GM18498 (cell line): Measurements from ENCODE around the gene PPIE.
"Not testable (repeated sequence)": the region's sequence is repeated elsewhere in the genome, so short reads cannot be mapped to it uniquely, and the experiment has no call there.

Source experiments
- ATAC-seq: cut with Tn5 transposase; IDR thresholded peaks from one replicate; pipeline ENCODE4 v1.9.1; 2021; ENCODE audit warnings: mild to moderate bottlenecking, moderate library complexity; ENCODE audit not compliant: unreplicated experiment

Gene PPIE

DNA sequence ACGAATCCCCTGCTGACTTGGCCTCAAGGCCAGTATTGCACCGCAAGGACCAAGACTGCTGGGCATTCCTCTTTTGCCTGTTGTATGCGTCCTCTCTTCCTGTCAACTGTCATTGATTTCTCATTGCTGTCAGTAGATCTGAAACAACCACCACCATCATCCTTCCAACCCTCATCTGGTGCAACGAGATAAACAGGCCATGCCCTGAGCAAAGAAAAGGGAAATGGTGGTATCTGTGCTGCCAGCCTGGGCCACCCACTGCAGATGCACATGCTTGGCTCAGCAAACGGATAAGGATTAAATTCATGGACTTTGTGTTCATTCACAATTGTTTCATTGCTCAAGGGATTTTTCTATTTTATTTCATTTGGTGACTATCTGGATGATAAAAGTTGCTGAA, 18.8 kb downstream of the PPIE start:
- no peak for ATAC-seq

DNA sequence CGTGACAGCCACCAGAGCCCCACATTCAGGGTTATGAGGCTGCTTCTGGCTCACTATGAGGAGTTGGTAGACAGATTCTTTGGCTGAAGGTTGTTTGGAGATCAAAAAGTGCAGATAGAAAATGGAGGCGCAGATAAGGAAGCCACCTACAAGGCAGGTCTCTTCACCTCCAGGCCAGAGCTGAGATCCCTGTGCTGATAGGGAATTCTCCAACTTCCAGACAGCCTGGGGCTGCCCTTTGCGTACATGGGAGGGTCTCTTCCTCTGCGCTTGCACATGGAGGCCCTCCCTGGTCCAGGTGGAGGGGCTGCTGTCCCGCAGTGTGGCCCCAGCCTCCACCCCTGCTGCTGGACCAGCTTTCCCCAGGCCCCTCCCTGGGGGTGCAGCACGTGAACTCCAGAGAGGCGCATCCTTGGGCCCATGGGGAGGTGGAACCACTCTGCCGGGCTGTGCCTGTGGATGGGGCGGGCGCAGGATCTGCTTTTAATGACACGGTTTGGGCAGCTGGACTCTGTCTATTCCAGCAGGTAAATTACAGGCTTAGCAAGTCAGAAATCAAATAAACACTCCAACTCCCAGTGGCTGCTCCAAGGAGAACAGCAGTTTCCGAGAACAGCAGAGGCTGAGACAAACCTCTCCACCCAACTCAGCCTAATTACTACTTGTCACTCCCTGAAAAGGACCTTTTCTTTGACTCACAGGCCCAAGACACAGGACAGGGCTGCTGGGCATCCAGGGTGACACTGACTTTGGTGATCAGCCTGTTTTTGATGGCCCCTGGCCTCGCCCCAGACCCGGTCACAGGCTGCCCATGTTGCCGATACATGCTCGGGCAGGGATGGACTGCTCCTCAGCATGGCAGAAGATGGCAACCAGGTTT, 20.1 kb downstream of the PPIE start:
- no peak for ATAC-seq

DNA sequence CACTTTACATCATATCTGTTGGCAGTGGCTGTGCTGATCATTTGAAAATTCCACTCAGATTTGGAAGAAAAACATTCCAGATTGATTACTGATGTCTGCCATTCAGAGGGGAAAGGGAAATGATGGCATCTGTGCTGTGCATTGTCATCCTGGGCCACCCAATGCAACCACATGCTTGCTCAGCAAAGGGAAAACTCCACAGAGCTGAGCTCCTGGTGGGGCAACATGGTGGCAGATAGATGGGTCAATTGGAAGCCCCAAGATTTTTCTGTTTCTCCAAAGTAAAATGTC, 20.7 kb downstream of the PPIE start:
- ATAC-seq, result no peak

DNA sequence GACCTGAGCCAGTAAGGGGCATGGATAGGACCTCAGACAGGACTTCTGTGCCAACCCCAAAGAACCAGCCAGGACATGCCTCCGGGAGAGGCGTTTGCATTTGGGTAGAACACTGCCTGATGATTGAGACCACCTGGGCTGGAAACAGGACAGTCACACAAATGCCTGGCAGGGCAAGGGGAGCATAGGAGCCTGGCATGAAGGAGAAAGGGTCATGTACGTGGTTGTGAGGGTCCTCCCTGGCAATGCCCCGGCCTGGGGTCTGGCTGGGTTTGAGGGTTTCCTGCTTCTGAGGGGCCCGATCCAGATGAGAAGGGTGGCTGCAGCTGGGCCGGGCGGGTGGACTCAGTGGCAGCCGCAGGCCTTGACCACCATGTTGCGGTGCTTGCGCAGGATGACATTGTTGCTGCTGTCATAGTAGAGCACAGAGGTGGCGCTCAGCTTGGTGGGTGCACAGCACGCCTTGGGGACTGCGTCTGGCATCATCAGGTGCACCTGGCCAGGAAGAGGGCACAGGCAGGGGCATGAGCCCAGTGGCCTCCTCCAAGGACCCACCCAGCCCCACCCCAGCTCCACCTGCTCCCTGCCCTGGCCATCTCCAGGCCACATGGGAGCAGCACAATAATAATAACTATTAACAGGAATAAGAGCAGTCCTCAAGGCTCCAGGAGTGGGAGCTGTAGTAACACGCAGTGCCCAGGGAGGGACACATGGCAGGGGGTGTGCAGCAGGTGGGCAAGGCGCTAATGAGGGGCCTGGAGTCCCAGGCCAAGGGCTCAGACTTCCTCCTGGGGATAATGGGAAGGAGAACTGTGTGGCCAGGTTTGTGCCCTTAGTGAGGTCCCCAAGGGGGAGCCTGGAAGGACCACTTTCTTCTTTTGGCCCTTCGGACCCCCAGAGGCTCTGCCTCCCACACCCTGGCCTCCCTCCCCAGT, 21.7 kb downstream of the PPIE start:
- ATAC-seq, result no peak

DNA sequence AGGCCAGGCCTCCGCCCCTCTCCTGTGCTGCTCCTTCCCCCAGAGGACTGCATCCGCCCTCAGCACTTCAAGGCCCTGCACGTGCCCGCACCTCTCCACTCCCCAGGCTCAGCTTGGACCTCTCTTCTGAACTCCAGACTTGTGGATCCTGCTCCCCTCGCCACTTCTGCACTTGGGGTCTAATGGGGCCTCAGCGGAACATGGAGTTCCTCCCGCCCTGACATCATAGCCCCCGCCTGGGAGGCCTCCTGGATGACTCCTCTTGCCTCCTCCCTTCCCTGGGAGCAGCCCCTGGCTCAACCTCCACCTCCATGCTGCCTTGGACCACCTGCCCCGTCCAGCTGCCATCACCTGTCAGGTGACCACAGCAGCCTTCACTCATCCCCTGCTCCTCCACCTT, 22.3 kb downstream of the PPIE start:
- ATAC-seq, result no peak

DNA sequence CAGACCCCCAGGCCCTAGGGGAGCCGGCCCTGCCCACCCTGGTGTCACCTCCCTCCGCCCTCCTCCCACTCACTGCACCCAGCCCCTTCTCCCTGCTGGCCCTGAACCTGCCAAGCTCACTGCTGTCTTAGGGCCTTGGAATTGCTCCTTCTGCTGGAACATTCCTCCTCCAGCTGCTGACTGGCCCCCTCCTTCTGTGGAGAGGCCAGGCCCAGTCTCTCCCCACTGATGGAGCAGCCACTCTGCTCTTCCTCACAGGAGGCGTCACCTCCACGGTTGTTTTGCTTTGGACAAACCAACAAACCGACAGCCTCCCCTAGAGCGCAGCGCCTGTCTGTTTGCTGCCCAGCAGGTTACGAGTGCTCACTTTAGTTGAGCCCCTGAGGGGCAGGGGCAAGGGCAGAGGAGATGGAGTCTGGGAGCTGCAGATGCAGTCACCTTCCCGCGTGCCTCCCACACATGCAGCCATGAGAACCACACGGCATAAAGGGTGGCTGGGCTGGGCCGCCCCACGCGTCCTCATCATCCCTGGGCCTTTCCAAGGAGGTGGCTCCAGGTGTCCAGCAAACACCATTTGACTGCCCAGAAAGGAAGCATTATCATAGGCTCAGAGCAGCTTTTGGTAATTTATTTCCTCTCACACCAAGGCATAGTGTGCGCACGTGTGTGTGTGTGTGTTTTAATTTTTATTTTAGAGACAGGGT, 23.0 kb downstream of the PPIE start:
- no peak for ATAC-seq

DNA sequence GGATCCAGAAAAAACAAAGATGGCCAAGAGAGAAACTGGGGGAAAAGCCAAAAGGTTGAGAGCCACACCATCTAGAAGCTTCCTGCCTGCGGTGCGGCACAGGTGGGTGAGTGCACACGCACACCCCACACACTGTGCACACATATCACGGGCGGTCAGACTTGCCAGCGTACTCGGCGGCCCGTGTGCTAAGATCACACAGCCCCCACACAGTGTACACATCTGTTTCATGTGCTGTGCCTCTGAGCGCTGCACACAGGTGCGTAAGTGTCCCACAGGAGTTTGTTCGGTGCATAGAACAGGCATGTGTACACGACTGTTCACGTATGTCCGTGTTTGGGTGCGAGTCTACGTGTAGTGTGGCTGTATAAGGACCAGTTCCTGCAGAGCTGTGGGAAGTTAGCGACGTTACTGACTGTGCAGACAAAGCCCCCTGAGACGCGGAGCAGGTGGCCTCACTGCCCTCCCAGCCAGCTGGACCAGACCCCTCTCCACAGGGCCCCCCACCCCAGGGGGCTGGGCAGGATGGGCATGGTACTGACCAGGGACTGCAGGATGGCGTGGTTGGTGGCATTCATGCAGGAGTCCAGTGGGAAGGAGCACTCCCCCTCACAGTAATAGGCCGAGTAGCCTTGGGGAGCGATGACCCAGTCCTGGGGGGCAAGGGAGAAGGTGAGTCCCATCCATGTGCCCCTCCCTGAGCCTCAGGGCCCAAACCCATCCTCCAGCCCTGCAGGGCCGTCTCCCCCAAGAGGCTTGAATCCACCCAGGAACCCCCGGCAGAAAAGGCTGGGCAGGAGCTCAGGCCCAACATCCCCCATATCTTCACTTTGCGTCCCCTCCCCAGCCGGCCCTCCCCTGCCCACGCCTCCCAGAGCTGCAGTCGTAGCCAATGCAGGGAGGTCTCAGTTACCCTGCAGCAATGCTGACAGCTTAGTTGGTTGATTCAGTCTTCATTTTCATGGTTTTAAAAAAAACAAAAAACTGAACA, 24.2 kb downstream of the PPIE start:
- ATAC-seq, result no peak

DNA sequence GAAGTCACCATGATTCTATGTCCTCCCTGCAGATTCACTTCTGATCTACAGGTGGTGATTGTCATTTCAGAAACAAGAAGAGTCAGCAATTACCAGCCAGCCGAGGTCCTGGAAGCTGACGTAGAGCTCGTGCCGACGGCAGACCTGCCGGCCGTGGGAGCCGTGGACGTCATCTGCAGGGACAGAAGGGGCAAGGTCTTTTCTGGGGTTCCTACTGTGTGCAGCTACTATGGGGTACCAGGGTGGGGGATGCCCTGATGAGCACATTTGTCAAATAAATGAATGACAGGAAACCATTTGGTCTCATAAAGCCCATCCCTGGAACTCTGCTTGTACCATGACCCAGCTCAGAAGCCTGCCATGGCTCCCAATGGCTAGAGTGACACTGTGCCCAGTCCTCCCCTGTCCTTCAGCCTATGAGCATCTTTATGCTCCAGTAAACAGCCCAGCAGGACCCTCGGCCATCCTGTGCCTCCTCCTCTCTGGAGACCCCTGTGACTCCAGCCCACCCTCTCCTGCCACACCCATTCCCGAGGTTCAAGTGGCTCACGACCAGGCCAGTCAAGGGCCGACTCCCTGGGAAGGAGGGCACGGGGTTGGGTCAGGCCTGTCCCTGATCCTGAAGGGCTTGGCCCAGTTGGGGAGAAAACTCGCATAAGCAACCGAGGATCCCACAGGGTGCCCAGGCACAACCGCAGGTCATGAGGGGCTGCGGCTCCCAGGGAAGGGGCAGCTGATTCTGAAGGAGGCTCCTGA, 25.1 kb downstream of the PPIE start:
- ATAC-seq, result not testable (repeated sequence)

DNA sequence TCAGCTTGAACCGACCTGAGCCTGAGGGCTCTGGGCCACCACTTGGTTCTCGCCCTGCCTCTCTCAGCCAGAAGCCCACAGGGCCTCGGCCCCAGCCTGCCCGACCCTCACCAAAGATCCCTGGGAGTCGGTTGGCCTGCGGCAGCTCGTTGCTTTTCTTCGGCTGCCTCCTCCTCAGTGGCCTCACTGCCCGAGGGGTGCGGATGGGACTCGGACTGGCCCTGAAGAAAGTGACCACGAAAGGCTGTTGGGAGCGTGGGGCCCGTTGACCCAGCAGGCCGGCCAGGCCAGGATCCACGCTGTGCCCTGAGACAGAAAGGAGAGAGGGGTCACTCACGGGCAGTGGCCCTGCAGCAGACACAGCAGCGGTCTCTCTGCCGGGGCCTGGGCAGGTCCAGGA, 25.8 kb downstream of the PPIE start:
- ATAC-seq, result not testable (repeated sequence)

DNA sequence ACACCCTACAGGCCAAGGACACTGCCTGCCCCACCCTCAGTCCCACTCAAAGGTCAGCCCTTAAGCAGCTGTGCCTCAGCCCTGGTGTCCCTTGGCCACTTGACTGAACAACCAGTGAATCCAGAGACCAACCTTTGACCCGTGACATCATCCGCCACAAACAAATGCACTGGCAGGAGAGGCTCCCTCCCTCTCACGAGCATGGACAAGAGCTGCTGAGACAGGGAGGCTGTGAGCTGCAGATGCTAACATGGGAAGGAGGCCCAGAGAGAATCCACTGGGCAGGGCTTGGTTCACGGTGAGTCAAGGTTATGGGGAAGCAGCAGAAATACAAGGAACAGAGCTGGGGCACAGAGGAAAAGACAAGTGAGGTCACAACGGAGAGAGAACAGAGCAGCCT, 27.8 kb downstream of the PPIE start:
- not testable (repeated sequence) for ATAC-seq

DNA sequence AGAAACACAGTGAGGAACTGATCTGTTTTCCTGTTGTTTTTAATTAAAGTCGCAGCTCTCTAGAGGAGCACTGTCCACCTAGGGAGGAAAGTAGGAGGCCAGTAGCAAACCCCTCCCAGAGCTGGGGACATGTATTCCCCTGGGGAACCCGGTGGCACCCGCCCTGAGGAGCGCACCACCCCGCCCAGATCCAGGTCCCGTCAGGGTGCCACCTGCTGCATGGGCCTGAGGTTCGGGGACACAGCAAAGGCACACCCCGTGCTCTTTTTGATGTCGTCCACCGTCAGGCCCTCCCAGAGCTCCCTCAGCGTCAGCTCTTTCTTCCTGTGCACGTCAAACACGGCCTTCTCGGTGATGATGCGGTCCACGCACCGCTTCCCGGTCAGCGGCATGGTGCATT, 30.8 kb downstream of the PPIE start:
- ATAC-seq, result not testable (repeated sequence)

DNA sequence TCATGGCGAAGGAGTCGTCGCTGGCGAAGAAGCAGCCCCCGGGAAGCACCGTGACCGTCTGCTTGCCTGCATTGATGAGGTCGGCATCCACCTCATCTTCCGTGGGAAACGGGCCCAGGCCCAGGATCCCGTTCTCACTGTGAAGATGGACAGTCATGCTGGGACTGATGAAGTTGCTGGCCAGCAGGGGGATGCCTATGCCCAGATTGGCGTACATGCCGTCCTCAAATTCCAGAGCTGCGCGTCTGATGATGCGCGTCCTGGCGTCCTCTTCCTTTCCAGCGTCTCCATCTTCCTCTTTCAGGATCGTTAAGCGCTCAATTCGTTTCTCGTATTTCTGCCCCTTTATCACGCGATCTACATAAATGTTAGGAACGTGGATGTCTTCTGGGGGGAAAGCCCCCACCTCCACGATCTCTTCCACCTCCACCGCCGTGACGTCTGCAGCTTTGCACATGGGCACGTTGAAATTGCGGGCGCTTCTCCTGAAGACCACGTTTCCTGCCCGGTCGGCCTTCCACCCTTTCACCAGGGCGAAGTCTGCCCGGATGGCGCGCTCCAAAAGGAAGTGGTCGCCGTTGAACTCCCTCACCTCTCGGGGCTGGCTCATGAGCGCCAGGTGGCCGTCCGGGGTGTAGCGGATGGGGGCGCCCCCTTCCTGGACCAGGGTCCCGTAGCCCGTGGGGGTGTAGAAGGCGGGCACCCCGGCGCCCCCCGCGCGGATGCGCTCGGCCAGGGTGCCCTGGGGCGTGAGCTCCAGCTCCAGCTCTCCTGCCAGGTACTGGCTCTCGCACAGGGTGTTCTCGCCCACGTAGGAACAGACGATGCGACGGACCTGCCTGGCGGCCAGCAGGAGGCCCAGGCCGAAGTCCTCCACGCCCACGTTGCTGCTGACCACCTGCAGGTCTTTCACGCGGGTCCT, 31.7 kb downstream of the PPIE start:
- ATAC-seq, result not testable (repeated sequence)

DNA sequence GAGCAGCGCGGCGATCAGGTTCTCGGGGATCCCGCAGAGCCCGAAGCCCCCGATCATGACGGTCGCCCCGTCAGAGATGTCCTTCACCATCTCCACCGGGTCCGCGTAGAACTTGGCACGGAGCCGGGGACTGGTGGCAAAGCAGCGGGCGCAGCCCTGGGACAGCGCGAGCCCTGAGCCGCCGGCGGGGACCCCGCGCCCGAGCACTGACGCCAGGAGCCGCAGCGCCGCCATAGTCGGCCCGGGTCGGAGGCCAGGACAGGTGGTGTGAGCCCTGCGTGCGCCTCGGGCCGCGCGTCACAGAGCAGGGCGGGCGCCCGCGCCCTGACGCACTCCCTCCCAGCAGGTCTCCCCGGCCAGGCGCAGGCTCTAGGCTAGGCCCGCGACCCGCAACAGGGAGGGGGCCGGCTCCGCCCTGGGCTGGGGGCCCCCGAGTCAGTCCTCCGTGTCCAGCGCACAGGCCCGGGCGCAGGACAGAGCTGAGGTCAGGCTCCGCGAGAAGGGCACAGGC, 32.4 kb downstream of the PPIE start, which contains the start of gene OXCT2:
TSS of gene OXCT2 (minus strand) at position 327 of the 511 bp plus-strand sequence. CDS start at position 234, 93 bp downstream.
- ATAC-seq, result not testable (repeated sequence)

DNA sequence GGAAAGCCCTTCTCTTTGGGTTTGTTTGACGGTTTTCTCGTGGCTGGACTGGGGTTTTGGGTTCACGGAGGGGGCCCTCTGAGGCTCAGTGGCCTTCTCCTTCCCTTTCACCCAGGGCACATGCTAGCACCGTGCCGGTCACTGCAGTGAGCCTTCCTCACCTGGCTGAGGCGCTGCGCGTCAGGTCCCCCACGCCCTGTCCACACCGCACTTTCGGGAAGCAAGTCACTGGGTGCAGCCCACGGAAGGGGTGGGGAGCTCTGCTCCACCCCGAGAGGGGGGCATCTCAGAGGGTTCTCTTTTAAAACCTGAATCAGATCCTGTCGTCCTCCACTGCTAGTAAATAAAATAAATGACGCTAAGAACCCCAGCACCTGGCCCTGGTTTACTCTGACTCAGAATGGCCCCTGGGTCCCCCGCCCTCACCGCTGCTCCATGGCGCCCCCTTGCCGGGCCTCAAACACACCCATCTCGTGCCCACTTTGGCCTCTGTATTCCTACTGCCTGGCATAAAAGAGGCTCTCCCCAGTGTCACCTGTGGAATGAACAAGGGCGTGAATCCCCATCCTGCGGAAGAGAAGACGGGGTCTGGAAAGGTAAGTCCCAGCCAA, 34.8 kb downstream of the PPIE start:
- ATAC-seq, result not testable (repeated sequence)

DNA sequence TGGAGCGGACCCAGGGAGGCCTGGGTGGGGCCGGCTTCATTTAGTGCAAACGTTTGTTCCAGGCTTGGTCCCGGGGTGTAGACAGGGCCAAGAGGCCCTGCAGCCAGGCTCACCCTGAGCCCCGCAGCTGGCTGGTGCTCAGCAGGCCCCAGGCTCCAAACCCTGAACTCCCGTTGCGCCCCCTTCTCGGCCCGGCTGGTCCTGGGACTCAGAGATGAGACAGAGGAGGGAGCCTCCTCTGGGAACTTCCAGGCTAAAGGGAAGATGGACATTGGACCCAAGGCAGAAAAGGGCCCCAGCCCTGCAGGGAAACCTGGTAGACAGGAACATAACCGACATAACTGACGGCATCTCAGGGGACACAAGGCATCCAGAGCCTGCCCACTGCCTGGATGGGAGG, 36.5 kb downstream of the PPIE start:
- ATAC-seq, result not testable (repeated sequence)

DNA sequence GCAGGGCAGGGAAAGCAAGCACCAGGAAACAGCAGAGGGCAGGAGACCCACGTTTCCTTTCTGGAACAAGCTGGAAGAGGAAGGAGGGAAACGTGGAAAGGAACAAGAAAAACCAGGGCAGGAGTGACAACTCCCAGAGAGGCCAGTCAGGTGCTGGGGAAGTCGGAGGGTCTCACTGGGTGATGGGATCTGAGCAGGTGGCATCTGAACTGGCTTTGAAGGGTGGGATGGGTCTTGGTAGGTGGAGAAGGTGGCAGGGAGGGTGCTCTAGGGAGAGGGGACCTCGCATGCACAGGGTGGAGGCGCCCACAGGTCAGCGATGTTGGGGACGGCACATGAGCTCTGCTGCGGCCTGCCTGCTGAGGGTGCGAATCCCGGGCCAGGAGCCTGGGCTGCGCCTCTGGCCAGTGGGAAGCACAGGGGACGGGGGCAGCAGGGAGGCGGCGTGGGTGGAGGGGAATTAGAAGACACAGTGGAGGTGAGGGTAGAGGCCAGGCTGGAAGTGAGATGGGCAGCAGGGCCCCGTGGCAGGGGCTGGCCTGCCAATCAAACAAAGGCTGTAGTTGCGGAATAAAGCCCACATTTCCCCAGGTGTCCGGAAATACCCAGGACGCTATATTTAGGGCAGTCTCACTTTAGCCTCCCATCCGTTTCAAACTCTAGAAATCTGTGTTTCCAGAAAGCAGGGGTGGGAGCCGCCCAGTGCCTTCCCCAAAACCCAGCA, 37.2 kb downstream of the PPIE start:
- ATAC-seq, result not testable (repeated sequence)

DNA sequence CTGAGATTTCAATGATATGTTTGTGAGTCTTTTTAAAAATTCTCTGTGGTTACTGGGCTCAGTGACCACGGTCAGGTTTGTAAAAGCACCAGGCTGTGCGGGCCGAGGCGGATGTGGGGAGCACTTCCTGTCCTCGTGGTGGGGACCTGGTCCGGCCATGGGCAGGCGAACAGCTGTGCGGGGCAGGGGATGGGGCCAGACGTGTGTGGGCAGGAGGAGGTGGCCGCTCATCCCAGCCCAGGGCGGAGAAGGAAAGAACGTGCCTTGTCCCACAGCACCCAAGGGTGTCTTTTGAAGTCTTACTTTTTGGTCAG, 37.7 kb downstream of the PPIE start:
- no peak for ATAC-seq
